HG03045 (cell line): ENCODE results near the gene PDGFC.

Experiments
- ATAC-seq: cut with Tn5 transposase; IDR thresholded peaks from one replicate; pipeline ENCODE4 v1.9.1; 2021; ENCODE audit warnings: mild to moderate bottlenecking, moderate library complexity; ENCODE audit not compliant: unreplicated experiment

Gene PDGFC

GRCh38 chr4:156971676-156972378 is at the start of gene PDGFC:
TSS of gene PDGFC (minus strand) at chr4:156971799. CDS start at chr4:156970903, 896 bp downstream.
- no peak for ATAC-seq

GRCh38 chr4:157020882-157021281 is 49.3 kb upstream of the PDGFC start:
- no peak for ATAC-seq

- no peak for ATAC-seq
Measured at GRCh38 chr4:157018920-157019490, 47.4 kb upstream of the PDGFC start.

GRCh38 chr4:157014621-157015591 is 43.3 kb upstream of the PDGFC start:
- ATAC-seq, result no peak

- no peak for ATAC-seq
Measured at GRCh38 chr4:157013656-157014055, 42.1 kb upstream of the PDGFC start.

- ATAC-seq, result no peak
Measured at GRCh38 chr4:157012781-157013180, 41.2 kb upstream of the PDGFC start.

- no peak for ATAC-seq
Measured at GRCh38 chr4:157012296-157012695, 40.7 kb upstream of the PDGFC start.

GRCh38 chr4:157010630-157011029 is 39.0 kb upstream of the PDGFC start:
- ATAC-seq, result no peak

GRCh38 chr4:157005831-157006230 is 34.2 kb upstream of the PDGFC start:
- no peak for ATAC-seq

- ATAC-seq, result no peak
Measured at GRCh38 chr4:157005193-157005592, 33.6 kb upstream of the PDGFC start.

GRCh38 chr4:157004279-157005161 is 32.9 kb upstream of the PDGFC start:
- ATAC-seq, result no peak

- no peak for ATAC-seq
Measured at GRCh38 chr4:156999175-156999517, 27.5 kb upstream of the PDGFC start.

GRCh38 chr4:156998500-156999174 is 27.0 kb upstream of the PDGFC start:
- ATAC-seq, result no peak

GRCh38 chr4:156992943-156993342 is 21.3 kb upstream of the PDGFC start:
- no peak for ATAC-seq

GRCh38 chr4:156991161-156991560 is 19.6 kb upstream of the PDGFC start:
- ATAC-seq, result no peak

GRCh38 chr4:156983366-156983765 is 11.8 kb upstream of the PDGFC start:
- no peak for ATAC-seq

GRCh38 chr4:156981262-156981769 is 9.7 kb upstream of the PDGFC start:
- no peak for ATAC-seq

GRCh38 chr4:156977435-156978160 is 6.0 kb upstream of the PDGFC start:
- ATAC-seq, result no peak

GRCh38 chr4:156976147-156976546 is 4.5 kb upstream of the PDGFC start:
- no peak for ATAC-seq
